SHP77 treated with DMSO at 0.1 percent for 48 hours (cell line): ENCODE measurements around the gene CEP131.

Source experiments
- DNase-seq: peaks from one replicate; lab custom pipeline; 2025; lab: John Stamatoyannopoulos, UW

Gene CEP131

GRCh38 chr17:81222906-81223761 is at the start of gene CEP131:
CEP131 (minus strand) TSS chr17:81222965; CDS start chr17:81220056, 2,909 bp downstream.
- peak; percentile 96 for DNase-seq

- no peak for DNase-seq
Measured at GRCh38 chr17:81271226-81271625, 48.5 kb upstream of the CEP131 start.

- no peak for DNase-seq
Measured at GRCh38 chr17:81270279-81270678, 47.5 kb upstream of the CEP131 start.

- DNase-seq: no peak
Measured at GRCh38 chr17:81267390-81268067, 44.8 kb upstream of the CEP131 start.

- no peak for DNase-seq
Measured at GRCh38 chr17:81265576-81265975, 42.8 kb upstream of the CEP131 start.

- DNase-seq: no peak
Measured at GRCh38 chr17:81264640-81265039, 41.9 kb upstream of the CEP131 start.

GRCh38 chr17:81263371-81264181 is 40.8 kb upstream of the CEP131 start:
- no peak for DNase-seq

GRCh38 chr17:81261582-81262336 is 39.0 kb upstream of the CEP131 start:
- DNase-seq: no peak

GRCh38 chr17:81261096-81261495 is 38.3 kb upstream of the CEP131 start:
- DNase-seq: no peak

- DNase-seq: no peak
Measured at GRCh38 chr17:81260641-81261040, 37.9 kb upstream of the CEP131 start.

GRCh38 chr17:81260171-81260570 is 37.4 kb upstream of the CEP131 start:
- DNase-seq: no peak

- no peak for DNase-seq
Measured at GRCh38 chr17:81259058-81259605, 36.4 kb upstream of the CEP131 start.

GRCh38 chr17:81258292-81258691 is 35.5 kb upstream of the CEP131 start:
- DNase-seq: no peak

GRCh38 chr17:81257533-81257932 is 34.8 kb upstream of the CEP131 start:
- DNase-seq: no peak

- DNase-seq: no peak
Measured at GRCh38 chr17:81256616-81257015, 33.9 kb upstream of the CEP131 start.

GRCh38 chr17:81254955-81255717 is 32.4 kb upstream of the CEP131 start:
- peak; percentile 34 for DNase-seq

- no peak for DNase-seq
Measured at GRCh38 chr17:81253358-81254131, 30.8 kb upstream of the CEP131 start.

GRCh38 chr17:81252987-81253329 is 30.2 kb upstream of the CEP131 start:
- DNase-seq: no peak

GRCh38 chr17:81252326-81252986 is 29.7 kb upstream of the CEP131 start:
- DNase-seq: no peak
